ENCODE data around the gene TECPR1.

DNA sequence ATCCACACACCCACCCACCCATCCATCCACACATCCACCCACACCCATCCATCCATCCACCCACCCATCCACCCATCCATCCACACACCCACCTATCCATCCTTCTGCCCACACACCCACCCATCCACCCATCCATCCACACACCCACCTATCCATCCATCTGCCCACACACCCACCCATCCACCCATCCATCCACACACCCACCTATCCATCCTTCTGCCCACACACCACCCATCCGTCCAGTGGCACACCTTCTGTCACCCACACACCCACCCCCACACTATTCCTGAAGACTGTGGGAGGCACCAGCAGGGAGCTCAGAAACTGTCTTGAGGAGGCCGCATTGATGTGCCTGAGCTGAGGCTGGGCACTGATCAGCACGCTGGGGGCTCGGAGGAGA is 9.1 kb downstream of the TECPR1 start:
- TF ChIP-seq, protein P1, sequence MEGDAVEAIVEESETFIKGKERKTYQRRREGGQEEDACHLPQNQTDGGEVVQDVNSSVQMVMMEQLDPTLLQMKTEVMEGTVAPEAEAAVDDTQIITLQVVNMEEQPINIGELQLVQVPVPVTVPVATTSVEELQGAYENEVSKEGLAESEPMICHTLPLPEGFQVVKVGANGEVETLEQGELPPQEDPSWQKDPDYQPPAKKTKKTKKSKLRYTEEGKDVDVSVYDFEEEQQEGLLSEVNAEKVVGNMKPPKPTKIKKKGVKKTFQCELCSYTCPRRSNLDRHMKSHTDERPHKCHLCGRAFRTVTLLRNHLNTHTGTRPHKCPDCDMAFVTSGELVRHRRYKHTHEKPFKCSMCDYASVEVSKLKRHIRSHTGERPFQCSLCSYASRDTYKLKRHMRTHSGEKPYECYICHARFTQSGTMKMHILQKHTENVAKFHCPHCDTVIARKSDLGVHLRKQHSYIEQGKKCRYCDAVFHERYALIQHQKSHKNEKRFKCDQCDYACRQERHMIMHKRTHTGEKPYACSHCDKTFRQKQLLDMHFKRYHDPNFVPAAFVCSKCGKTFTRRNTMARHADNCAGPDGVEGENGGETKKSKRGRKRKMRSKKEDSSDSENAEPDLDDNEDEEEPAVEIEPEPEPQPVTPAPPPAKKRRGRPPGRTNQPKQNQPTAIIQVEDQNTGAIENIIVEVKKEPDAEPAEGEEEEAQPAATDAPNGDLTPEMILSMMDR (IDR thresholded peaks at IDR 0.05) = no peak
- TF ChIP-seq POLR2A (IDR thresholded peaks at IDR 0.05) = no peak

All from lower leg skin (tissue), 3 donors.